GM12891 (cell line): Measurements from ENCODE around the gene PPP1R18.
"Not testable (repeated sequence)": the region's sequence is repeated elsewhere in the genome, so short reads cannot be mapped to it uniquely, and the experiment has no call there.

Experiments used
- PAX5 ChIP-seq: IDR thresholded peaks from 2 replicates; pipeline ENCODE4 v1.6.1; 2011; ENCODE audit warnings: low read length, moderate library complexity, mild to moderate bottlenecking; ENCODE audit not compliant: insufficient read depth, severe bottlenecking
- POLR2A ChIP-seq: IDR thresholded peaks from 2 replicates; pipeline ENCODE4 v1.6.1; 2011; ENCODE audit warnings: low read depth, low read length, control low read depth
- POLR2AphosphoS5 ChIP-seq: IDR thresholded peaks from 2 replicates; pipeline ENCODE4 v1.6.1; 2011; ENCODE audit warnings: low read depth, low read length, control low read depth
- POU2F2 ChIP-seq: IDR thresholded peaks from 2 replicates; pipeline ENCODE4 v1.6.1; 2011; ENCODE audit warnings: low read depth, mild to moderate bottlenecking, control low read depth, low read length, moderate library complexity
- TAF1 ChIP-seq: IDR thresholded peaks from 2 replicates; pipeline ENCODE4 v1.6.1; 2011; ENCODE audit warnings: low read depth, low read length, control low read depth

DNA sequence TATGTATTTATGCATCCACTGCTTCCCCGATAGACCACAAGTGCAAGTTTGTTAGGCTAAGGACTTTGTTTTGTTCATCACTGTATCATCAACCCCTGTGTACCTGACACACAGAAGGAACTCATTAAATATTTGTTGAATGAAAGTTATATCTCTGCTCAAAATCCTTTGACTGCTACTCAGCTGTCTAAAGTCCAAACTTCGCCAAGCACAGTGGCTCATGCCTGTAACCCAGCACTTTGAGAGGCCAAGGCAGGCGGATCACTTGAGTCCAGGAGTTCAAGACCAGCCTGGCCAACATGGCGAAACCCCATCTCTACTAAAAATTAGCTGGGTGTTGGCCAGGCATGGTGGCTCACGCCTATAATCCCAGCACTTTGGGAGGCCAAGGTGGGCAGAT is 28.5 kb downstream of the PPP1R18 start:
- TF ChIP-seq POLR2A, POLR2AphosphoS5, POU2F2, PAX5, TAF1: not testable (repeated sequence)
